ENCODE results near the gene C9orf78. TPM values are rescaled to one million over a fixed set of nuclear protein-coding genes. Genes with fewer than 3 reads are reported as not detected.

C9orf78 gene, protein sequence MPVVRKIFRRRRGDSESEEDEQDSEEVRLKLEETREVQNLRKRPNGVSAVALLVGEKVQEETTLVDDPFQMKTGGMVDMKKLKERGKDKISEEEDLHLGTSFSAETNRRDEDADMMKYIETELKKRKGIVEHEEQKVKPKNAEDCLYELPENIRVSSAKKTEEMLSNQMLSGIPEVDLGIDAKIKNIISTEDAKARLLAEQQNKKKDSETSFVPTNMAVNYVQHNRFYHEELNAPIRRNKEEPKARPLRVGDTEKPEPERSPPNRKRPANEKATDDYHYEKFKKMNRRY
- 39.9 and 53.6 TPM in 2 replicates for total RNA-seq

DNA sequence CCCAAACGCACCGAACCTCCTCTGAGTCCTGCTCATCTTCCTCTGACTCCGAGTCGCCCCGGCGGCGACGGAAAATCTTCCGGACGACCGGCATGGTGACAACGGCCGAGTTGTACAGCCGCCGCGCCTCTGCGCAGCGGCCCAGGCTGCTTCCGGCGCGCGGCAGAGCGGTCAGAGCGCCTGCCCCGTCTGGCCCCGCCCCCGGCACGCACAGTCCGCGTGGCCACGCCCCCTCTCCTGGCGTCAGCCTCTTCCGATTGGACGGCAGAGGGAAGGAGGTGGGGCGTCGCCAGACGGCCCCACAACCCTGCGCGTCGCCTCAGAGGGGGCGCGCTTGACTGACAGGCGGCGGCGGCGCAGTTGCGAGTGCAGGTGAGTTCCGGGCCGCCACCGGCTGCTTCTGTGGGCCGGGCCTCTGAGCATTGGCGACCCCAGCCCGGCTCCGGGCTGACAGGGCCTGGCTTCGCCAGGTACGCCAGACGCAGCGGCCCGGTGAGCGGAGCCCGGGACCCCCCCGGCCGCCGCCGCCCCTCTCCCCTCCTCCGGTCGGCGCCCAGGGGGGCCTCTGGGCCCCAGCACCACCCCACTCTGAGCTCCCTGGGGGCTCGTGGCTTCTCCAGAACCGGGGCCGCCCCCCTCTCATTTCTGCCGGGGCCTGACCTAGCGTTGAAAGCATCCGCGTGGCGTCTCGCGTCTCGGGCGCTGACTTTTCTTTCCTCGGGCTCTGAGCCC is at the start of gene C9orf78, which contains the start of gene USP20:
TSS of gene C9orf78 (minus strand) at position 148 of the 732 bp plus-strand sequence. CDS start at position 94, 54 bp downstream.
TSS of gene USP20 (plus strand) at position 331 of the 732 bp plus-strand sequence. CDS start 17,098 bp downstream, outside the sequence.
- DNase-seq (ENCODE audit: low read depth), result peak; percentile 39
- peak within 1 kb of the TSS; percentile 98 for H3K4me3 ChIP-seq (ENCODE audit: low read depth, low read length)
- no peak for TF ChIP-seq CTCF (conservative IDR thresholded peaks at IDR 0.05; ENCODE audit: low read depth, low read length)

GRCh38 chr9:129884220-129885017 is 49.3 kb upstream of the C9orf78 start:
- no peak for TF ChIP-seq CTCF (conservative IDR thresholded peaks at IDR 0.05; ENCODE audit: low read depth, low read length)
- H3K4me3 ChIP-seq (ENCODE audit: low read depth, low read length), result peak overlapping the region; percentile 47
- DNase-seq (ENCODE audit: low read depth), result no peak

DNA sequence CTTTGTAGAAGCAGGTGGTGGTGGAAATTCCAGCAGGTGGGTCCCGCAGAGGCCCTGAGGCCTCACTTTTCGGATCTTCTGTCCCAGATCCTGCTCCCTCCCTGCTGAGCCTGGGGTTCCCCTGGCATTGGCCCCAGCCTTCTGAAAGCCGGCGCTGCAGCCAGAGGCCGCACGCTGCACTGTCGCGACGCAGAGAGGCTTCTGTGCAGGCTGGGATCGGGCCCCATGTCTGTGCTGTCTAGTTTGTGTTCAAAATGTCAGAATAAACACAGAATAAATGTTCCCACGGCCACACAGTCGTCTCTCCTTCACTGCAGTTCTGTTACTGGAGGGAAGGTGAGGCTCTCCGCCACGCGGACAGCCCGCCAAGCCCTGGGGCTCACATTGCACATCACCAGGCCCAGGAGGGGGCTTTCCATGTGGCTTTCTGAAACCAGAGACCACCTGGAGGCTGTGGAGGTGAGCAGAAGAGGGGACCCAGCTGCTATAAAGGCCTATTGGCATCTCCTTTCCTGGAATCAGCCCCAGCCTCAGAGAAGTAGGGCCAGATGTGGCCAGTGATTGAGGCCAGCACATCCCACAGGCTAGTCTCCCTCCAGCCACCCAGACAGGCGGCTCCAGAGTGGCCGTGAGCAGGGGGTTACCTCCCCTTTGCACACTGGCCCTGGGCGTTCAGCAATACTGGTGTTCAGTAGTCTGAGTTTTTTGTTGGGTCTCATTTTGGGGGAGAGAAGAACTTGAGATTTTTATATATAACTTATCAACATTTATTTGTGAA is 46.7 kb upstream of the C9orf78 start:
- TF ChIP-seq CTCF (conservative IDR thresholded peaks at IDR 0.05; ENCODE audit: low read depth, low read length), result no peak
- H3K4me3 ChIP-seq (ENCODE audit: low read depth, low read length), result no peak overlapping the region
- DNase-seq (ENCODE audit: low read depth), result no peak

GRCh38 chr9:129880654-129881546 is 45.8 kb upstream of the C9orf78 start:
- DNase-seq (ENCODE audit: low read depth), result no peak
- TF ChIP-seq CTCF (conservative IDR thresholded peaks at IDR 0.05; ENCODE audit: low read depth, low read length), result no peak

DNA sequence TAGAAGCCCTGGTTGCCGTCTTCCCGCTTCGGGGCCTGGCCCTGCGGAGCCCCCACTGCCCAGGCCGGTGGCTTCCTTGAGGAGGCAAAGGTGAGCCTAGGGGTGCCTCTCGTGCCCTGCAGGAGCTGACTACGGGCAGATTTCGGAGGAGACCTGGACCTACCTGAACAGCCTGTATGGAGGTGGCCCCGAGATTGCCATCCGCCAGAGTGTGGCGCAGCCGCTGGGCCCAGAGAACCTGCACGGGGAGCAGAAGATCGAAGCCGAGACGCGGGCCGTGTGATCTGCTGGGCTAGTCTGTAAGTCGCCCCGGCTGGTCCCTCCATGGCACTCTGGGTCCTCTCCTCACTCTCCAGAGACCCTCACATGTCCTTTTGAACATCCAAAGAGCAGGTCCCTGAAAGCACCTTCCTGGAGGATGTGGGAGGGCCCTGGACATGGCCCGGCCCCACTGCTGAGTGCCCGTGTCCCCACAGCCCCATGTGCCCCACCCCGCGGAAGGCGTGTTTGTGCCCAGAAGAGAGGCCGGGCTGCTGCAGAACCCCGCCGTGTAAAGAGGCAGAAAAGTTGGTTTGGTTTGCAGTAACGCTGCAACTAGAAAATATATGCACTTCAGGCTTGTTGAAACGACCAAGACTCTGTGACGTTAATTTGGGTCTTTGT is 45.0 kb upstream of the C9orf78 start:
- TF ChIP-seq CTCF (conservative IDR thresholded peaks at IDR 0.05; ENCODE audit: low read depth, low read length), result no peak
- DNase-seq (ENCODE audit: low read depth), result no peak
- no peak overlapping the region for H3K4me3 ChIP-seq (ENCODE audit: low read depth, low read length)

More at GRCh38 chr9:129880654-129881546, 45.8 kb upstream of the C9orf78 start:
- H3K4me3 ChIP-seq (ENCODE audit: low read depth, low read length), result no peak overlapping the region

All from epithelial cell of proximal tubule (primary cell).